Heart right ventricle (tissue), 16 donors: ENCODE results near the gene PRR5. TPM values are rescaled to one million over a fixed set of nuclear protein-coding genes. Genes with fewer than 3 reads are reported as not detected.
A peak's percentile ranks its signal among the peaks of the same experiment; 100 is the strongest.

Experiments used
- ATAC-seq, 8 donors: fragments of 200-7000 bp; cut with Tn5 transposase; one replicate each; pipeline ENCODE4 v1.9.1; 2020; ENCODE audit warnings: mild to moderate bottlenecking in 8 of 8, moderate library complexity in 8 of 8, moderate number of reproducible peaks in 1 of 8
- DNase-seq, 2 donors: peaks; one replicate each; pipeline ENCODE4 v3.0.0-alpha.2; 2020
- H3K27ac ChIP-seq, 10 donors: fragments of 200-600 bp; sonication (generic) in 2 of 10; one replicate each; pipeline versions ENCODE4 v1.5.0 to v1.8.0; 2020 to 2022; ENCODE audit warnings: mild to moderate bottlenecking in 3 of 10
- H3K27me3 ChIP-seq, 7 donors: fragments of 200-600 bp; one replicate each; pipeline ENCODE4 v1.8.0; 2021 to 2022; ENCODE audit warnings: mild to moderate bottlenecking in 2 of 7
- H3K36me3 ChIP-seq, 9 donors: fragments of 200-600 bp; sonication (generic) in 1 of 9; one replicate each; pipeline versions ENCODE4 v1.5.0 to v1.8.0; 2020 to 2022; ENCODE audit warnings: mild to moderate bottlenecking in 2 of 9
- H3K4me1 ChIP-seq, 9 donors: fragments of 200-600 bp; sonication (generic) in 1 of 9; one replicate each; pipeline versions ENCODE4 v1.5.0 to v1.8.0; 2020 to 2022; ENCODE audit warnings: mild to moderate bottlenecking in 4 of 9
- H3K4me3 ChIP-seq, 10 donors: fragments of 200-600 bp; sonication (generic) in 2 of 10; one replicate each; pipeline versions ENCODE4 v1.5.0 to v1.8.0; 2020 to 2022; ENCODE audit warnings: mild to moderate bottlenecking in 7 of 10, moderate library complexity in 2 of 10
- H3K9me3 ChIP-seq, 11 donors: fragments of 200-600 bp in 10 of 11; sonication (generic) in 2 of 11; one replicate each; pipeline versions ENCODE4 v1.5.0 to v1.8.0; 2013 to 2022; ENCODE audit warnings: mild to moderate bottlenecking in 2 of 11, control low read depth in 1 of 11, moderate library complexity in 1 of 11
- CTCF ChIP-seq, 9 donors: fragments of 200-600 bp; sonication (generic) in 2 of 9; IDR thresholded peaks; one replicate each; pipeline versions ENCODE4 v1.5.0 to v1.8.0; 2021 to 2022; ENCODE audit warnings: antibody characterized with exemption in 9 of 9, mild to moderate bottlenecking in 5 of 9, moderate library complexity in 1 of 9
- WGBS, 2 donors: extraction: QIAGEN DNeasy Blood & Tissue Kit; methylation state at CpG; one replicate each; pipeline ENCODE4 v1.1.7; 2013; ENCODE audit warnings: inconsistent platforms in 1 of 2; 5-methylcytosine and 5-hydroxymethylcytosine counted together
- intact Hi-C, 10 donors: fragments of 100-400 bp; cut with DNase I; formaldehyde crosslinking; loops; one replicate each; pipeline versions ENCODE4 v1.11.1 to v1.14.2; 2022
- polyA plus RNA-seq, 2 donors: library from polyadenylated mRNA; stranded (reverse); fragments of 200-250 nt; gene quantifications; one replicate each; pipeline ENCODE4 v1.2.3, GENCODE V29; 2013
- total RNA-seq, 10 donors: library from RNA; stranded (reverse); fragmentation: NEBNext Ultra II Directional in 3 of 10; extraction: Animal tissue kit (Norgen Biotek cat#: 25700) in 3 of 10; gene quantifications; one replicate each; pipeline versions ENCODE4 v1.2.1 to v1.2.4, GENCODE V29; 2021 to 2023
- donor health status: Arrhythmogenic right ventricular cardiomyopathy.
- donor health status: ischemic (EF 13 %, LVEDD 7.1; RV severe dilation, severe dysfunction).
- donor health status: healthy with polysubstance abuse.
- donor health status: DM: no; HTN: yes; CAD: no.
- donor health status: DM: no; HTN: no; CAD: no.
- donor health status: ischemic (EF 25% LVEDD 6.9; RV normal size, moderate dysfunction).
- donor health status: ischemic (EF 25% LVEDD 5.7; RV mildly dilated, moderate dysfunction).
- donor health status: healthy.
- donor health status: DM: yes; HTN: yes; CAD: no.
- donor health status: Ischemic cardiomyopathy.
- donor health status: ischemic (EF 35%, LVEDD 5.7; RV mildly dilated, moderate dysfunction).
- donor health status: nonischemic (EF 11% LVEDD 7.7; RV severe dilation, severe dysfunction).
- donor health status: DM: yes; HTN: yes; CAD: no.
- donor health status: PGD.
- donor health status: ischemic (EF 29% LVEDD 5.4; RV normal size, mild dysfunction).
- donor health status: nonischemic (EF 23%, LVEDD 6.1; RV moderate dilation, normal function).

The PRR5 gene
- total and polyA plus RNA-seq, 12 donors: 0.96 to 4.8 (median 2.9) TPM

GRCh38 chr22:44667829-44668189, 34.2 kb upstream of the PRR5 start:
- no peak for TF ChIP-seq CTCF (IDR thresholded peaks at IDR 0.05)
- Histone ChIP-seq H3K36me3 (no peaks in the 10 kb centered on the region), H3K4me3 (peak overlapping the region in 9 of 10 donors; percentile 44 to 65 (median 54)), H3K4me1 (peaks cover 0 to 43% (median 17%) of the 10 kb centered on the region in 9 donors), H3K27ac (peak overlapping the region in 8 of 10 donors; percentile 52 to 86 (median 68)), H3K9me3 (no peaks in the 10 kb centered on the region), H3K27me3 (peaks cover 0 to 27% (median 10%) of the 10 kb centered on the region in 7 donors)
- WGBS, 2 donors: 44 to 47% methylated on average over 8 of the region's 8 CpGs
- intact Hi-C loops: no loop called here
- no peak for DNase-seq
- ATAC-seq: peak in 2 of 8 donors; percentile 7 to 8

GRCh38 chr22:44668190-44668885, 33.7 kb upstream of the PRR5 start:
- peak in 1 of 9 donors; percentile 5 for TF ChIP-seq CTCF (IDR thresholded peaks at IDR 0.05)
- Histone ChIP-seq H3K9me3 (no peaks in the 10 kb centered on the region), H3K36me3 (no peaks in the 10 kb centered on the region), H3K4me3 (peak overlapping the region in 9 of 10 donors; percentile 44 to 65 (median 54)), H3K27me3 (peaks cover 0 to 27% (median 10%) of the 10 kb centered on the region in 7 donors), H3K27ac (peak overlapping the region in 9 of 10 donors; percentile 21 to 86 (median 66)), H3K4me1 (peaks cover 0 to 42% (median 17%) of the 10 kb centered on the region in 9 donors)
- DNase-seq: peak in 1 of 2 donors; percentile 37
- WGBS, 2 donors: 1% methylated on average over 46 to 86 of the region's 87 CpGs
- peak; percentile 17 to 57 (median 35) for ATAC-seq
- intact Hi-C loops: no loop called here

GRCh38 chr22:44668886-44669521, 33.0 kb upstream of the PRR5 start:
- ATAC-seq: no peak
- H3K4me1 ChIP-seq: peaks cover 0 to 35% (median 13%) of the 10 kb centered on the region in 9 donors
- no peak for TF ChIP-seq CTCF (IDR thresholded peaks at IDR 0.05)
- WGBS, 2 donors: 3 to 5% methylated on average over 20 to 43 of the region's 45 CpGs
- intact Hi-C loops: no loop called here
- H3K9me3 ChIP-seq: no peaks in the 10 kb centered on the region
- DNase-seq: peak in 1 of 2 donors; percentile 32
- peak overlapping the region in 4 of 10 donors; percentile 10 to 60 (median 26) for H3K27ac ChIP-seq
- H3K36me3 ChIP-seq: no peaks in the 10 kb centered on the region
- peak overlapping the region in 9 of 10 donors; percentile 44 to 65 (median 54) for H3K4me3 ChIP-seq
- H3K27me3 ChIP-seq: peaks cover 0 to 27% (median 10%) of the 10 kb centered on the region in 7 donors

- 57 to 72% methylated on average over 9 of the region's 9 CpGs for WGBS, 2 donors
- Histone ChIP-seq H3K4me3 (peak overlapping the region in 8 of 10 donors; percentile 44 to 65 (median 54)), H3K27me3 (peaks cover 0 to 27% (median 10%) of the 10 kb centered on the region in 7 donors), H3K27ac (peak overlapping the region in 1 of 10 donors; percentile 60), H3K9me3 (no peaks in the 10 kb centered on the region), H3K36me3 (no peaks in the 10 kb centered on the region), H3K4me1 (peaks cover 0 to 29% (median 8%) of the 10 kb centered on the region in 9 donors)
- peak in 6 of 9 donors; percentile 11 to 46 (median 21) for TF ChIP-seq CTCF (IDR thresholded peaks at IDR 0.05)
- DNase-seq (no peak), ATAC-seq (peak in 1 of 8 donors; percentile 13)
- intact Hi-C loops: no loop called here
These were observed 32.4 kb upstream of the PRR5 start for GRCh38 chr22:44669561-44669976.
